Activated CD8-positive, alpha-beta memory T cell treated with anti-CD3 and anti-CD28 coated beads for 24 hours (primary cell): Measurements from ENCODE around the gene ELAC1.
A peak's percentile ranks its signal among the peaks of the same experiment; 100 is the strongest.
"Not testable (repeated sequence)": the region's sequence is repeated elsewhere in the genome, so short reads cannot be mapped to it uniquely, and the experiment has no call there.

Source experiments
- DNase-seq: peaks from one replicate; pipeline ENCODE4 v3.0.0-alpha.2; 2020

ELAC1 gene, protein sequence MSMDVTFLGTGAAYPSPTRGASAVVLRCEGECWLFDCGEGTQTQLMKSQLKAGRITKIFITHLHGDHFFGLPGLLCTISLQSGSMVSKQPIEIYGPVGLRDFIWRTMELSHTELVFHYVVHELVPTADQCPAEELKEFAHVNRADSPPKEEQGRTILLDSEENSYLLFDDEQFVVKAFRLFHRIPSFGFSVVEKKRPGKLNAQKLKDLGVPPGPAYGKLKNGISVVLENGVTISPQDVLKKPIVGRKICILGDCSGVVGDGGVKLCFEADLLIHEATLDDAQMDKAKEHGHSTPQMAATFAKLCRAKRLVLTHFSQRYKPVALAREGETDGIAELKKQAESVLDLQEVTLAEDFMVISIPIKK

DNA sequence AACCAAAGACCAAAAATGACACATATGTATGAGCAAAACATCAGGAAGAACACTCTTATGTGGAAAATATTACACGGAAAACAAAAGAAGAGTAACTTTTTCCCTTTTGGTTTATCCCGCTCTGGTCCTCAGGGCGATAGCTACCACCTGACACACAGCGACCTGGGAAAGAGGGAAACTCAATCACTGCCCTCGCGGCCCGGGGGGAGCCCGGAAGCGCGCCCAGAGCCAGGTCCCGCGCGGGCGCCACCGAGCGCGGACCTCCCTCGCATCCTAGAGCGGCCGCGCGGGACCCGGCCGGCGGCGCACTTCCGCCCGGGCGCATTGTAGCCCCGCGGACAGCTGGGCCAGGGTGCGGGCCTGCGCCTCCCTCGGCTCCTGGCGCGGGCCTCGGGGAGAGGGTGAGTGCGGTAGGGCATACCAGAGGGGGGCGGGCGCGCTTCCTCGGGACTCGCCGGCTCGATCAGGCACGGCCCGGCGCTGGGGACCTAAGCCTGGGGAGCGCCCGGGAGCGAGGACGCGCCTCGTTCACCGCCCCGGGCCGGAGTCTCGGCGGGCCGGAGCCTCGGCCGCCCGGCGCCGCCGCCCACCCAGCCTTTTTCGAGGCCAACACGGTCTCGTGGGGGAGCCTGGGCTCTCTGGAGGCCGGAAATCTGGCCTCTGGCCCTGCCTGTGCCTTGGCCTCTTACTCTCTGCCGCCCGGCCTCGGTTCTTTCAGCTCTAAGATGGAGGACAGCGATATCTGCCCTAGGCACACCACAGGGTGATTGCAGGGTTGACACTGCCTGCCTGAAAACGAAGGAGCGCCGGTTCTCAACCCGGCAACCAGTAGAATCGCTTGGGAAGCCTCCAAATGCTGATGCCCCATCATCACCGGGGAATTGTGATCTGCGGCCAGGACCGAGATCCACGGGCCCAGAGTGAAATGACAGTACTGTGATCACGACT is at the start of gene ELAC1:
TSS of gene ELAC1 (plus strand) at position 327 of the 948 bp plus-strand sequence. CDS start 6,365 bp downstream, outside the sequence.
- DNase-seq, result peak; percentile 86

DNA sequence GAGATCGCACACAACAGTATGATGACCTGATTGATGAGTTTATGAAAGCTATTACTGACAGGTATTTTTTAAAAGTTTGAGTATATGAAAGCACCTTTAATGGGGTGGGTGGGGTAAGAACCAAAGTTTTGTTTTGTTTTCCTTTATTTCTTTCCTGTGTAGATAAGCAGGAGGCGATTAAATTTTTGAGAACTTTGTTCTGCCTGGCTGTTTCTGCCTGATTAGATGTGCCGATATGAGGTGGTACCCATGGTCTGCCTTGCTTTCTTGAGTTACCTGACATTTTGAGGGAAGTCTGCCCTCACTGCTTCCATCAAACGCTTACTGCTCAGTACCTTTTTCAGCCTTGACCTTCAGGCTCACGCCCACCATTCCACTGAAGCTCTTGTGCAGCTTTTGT is 49.7 kb upstream of the ELAC1 start:
- DNase-seq, result no peak

DNA sequence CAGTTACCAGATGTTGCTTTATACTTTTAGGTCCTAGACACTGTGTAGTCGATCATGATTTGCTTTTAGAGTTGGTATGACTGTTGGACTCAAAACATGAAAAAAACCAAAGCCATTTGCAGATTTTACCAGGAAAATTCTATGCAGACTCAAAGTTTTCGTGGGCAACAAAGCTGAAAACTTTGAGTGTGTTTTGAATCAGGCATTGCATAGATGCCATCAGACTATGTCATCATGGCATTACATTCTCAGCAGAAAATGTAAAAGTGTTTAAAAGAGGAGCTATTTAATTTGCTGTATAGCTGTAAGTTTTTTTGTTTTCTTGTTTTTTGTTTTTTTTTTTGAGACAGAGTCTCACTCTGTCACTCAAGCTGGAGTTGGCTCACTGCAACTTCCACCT is 43.5 kb upstream of the ELAC1 start:
- DNase-seq, result no peak

DNA sequence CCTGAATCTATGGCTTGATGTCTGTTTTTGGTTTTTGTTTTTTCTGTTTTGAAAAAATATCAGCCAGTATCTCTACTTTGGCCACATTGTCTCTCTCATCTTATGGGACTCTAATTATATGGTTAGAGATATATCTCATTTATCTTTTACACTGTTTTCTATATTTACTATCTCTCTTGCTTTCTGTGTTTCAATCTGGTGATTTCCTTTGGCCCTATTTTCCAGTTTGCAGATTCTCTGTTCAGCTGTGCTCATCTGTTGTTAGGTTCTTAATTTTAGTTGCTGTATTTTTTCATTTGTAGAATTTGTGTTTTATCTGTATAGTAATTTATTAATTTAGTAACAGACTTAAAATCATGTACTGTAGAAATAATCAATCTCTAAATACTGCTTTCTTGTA is 41.3 kb upstream of the ELAC1 start:
- no peak for DNase-seq

- DNase-seq, result no peak
Measured at GRCh38 chr18:50928551-50928950, 39.3 kb upstream of the ELAC1 start.

DNA sequence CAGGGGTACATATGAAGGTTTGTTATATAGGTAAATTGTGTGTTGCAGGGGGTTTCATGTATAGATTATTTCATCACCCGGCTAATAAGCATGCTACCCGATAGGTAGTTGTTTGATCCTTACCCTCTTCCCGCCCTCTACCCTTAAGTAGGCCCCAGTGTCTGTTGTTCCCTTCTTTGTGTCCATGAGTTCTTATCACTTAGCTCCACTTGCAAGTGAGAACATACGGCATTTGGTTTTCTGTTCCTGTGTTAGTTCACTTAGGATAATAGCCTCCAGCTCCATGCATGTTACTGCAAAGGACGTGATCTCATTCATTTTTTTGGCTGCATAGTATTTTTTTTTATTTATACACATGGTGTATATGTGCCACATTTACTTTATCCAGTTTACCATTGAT is 34.2 kb upstream of the ELAC1 start:
- no peak for DNase-seq

DNA sequence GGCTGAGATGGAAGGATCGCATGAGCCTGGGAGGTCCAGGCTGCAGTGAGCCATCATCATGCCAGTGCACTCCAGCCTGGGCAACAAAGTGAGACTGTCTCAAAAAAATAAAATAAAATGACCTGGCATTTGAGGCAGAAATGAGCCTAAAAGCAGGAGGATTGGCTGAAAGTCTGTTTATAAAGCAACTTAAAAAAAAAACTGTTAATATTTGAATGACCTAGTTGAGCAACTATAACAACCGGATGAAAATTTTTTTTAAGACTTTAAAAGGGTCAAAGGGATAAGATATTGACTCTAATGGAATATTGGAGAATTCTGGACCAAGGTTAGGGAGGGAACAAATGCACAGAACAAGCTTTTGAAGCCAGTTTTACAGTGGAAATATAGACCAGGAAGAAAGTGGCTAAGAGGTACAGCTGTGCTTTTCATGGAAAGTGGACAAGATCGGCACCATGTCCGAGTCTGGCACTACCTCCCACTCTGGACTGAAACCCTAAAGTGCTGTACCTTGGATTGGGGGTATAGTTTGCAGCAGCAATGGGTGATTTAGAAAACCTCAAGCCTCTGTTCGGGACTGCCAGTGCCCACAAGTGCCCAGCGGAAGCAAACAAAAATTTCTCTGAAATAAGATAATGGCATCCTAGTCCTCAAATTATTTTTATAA is 33.2 kb upstream of the ELAC1 start:
- DNase-seq, result no peak

- no peak for DNase-seq
Measured at GRCh38 chr18:50935493-50936191, 32.2 kb upstream of the ELAC1 start.

DNA sequence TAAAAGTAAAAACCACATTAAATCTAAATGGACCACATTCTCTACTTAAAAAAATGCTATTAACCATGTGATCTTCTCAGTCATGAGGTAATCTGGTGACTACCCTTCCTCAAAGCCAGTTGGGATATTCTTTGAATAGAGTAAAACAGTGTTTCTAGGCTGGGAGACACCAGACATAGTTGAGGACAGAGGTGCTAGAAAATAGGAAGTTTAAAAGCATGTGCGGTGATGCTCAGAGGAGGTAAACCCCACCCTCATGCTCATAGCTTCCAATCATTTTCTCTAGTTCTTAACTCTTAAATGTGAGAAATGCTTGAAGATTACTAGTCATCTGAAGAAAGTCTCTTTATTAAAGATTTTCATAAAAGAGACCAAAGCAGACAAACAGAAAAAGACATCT is 30.7 kb upstream of the ELAC1 start:
- DNase-seq, result no peak

GRCh38 chr18:50938912-50939311 is 28.9 kb upstream of the ELAC1 start:
- DNase-seq, result no peak

DNA sequence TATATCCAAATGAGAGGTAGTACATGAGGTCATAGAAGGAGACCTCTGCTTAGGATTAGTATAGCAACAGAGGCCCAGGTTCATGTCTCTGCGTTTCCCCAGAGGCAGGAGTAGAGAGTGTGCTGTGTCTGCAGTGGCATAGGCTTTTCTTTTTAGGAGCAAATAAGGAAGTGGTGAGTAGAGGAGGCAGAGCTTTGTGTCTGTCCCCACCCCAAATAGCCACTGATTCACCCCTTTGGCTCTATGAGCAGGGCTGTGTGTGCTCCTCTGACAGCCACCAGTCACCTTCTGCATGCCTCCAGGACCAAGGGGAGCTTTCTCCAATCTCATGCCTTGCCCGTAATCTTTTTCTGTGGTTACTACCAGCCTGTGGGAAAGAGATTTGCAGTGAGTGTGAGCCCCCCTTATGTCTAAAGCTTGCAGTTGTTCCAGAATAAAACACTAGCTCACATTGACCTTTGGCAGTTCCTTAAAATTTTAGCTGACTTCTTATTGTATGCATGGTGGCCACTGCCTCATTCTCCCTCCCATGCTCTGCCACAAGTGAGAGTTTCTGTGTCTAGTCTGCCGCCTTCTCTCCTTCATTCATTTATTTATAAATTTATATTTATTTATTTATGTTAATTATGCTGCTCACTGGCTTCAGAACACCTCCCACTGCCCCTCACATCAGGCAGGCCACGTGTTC is 23.5 kb upstream of the ELAC1 start:
- DNase-seq, result no peak

DNA sequence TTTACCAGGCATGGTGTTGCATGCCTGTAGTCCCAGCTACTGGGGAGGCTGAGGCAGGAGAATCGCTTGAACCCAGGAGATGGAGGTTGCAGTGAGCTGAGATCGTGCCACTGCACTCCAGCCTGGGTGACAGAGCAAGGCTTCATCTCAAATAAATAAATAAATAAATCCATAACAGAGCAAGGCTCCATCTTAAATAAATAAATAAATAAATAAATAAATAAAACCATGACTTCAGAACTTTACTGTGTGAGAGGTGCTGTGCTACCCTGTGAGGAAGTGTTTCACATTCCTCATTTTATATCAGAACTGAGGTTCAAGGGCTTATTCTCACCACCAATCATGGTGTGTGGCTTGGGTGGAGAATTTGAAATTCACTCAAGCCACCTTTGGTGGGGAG is 21.9 kb upstream of the ELAC1 start:
- not testable (repeated sequence) for DNase-seq

DNA sequence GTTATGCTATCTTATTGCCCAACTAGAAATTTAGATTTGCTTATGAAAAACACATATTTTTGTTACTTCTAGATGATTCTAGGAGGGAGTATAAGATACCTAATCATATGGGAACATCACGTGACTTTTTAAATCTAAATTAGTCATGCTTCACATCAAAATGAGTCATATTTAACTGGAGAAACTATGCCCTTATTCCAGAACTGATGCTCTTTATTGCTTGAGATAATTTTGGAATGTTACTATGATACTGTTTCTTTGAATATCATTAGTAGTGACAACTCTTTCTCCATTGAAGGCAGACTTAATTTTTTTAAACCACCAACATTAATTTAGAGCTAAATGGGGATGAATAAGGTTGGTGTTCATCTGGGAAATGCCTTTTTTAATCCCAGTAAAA is 19.9 kb upstream of the ELAC1 start:
- DNase-seq, result no peak

GRCh38 chr18:50949185-50949584 is 18.7 kb upstream of the ELAC1 start:
- no peak for DNase-seq

GRCh38 chr18:50950626-50951025 is 17.2 kb upstream of the ELAC1 start:
- no peak for DNase-seq

GRCh38 chr18:50953822-50954221 is 14.0 kb upstream of the ELAC1 start:
- DNase-seq, result no peak

GRCh38 chr18:50955253-50955652 is 12.6 kb upstream of the ELAC1 start:
- no peak for DNase-seq

DNA sequence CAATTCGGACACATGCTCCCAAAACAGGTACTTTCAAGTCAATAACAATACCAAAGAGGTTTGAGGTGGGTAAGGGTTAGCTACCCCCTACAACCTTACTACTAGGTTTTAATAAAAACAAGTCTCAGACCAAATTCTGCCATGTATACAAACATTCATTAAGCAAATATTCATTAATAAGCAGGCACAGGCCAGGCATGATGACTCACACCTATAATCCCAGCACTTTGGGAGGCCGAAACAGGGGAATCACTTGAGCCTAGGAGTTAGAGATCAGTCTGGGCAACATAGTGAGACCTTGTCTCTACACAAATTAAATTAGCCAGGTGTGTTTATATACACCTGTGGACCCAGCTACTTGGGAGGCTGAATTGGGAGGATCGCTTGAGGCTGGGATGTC is 11.7 kb upstream of the ELAC1 start:
- no peak for DNase-seq

DNA sequence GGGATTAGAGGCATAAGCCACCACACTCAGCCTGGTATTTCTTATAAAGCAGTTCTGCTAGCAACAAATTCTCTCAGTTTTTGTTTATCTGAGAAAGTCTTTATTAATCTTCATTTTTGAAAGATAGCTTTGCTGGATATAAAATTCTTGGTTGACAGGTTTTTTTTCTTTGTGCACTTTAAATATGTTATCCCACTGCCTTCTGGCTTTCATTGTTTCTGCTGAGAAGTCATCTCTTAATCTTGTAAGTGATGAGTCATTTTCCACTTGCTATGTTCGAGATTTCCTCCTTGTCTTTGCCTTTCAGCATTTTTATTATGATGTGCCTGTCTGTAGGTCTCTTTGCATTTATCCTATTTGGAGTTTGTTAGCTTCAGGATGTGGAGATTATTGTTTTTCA is 5.9 kb upstream of the ELAC1 start:
- DNase-seq, result no peak

GRCh38 chr18:50969448-50969847 is 1.6 kb downstream of the ELAC1 start:
- DNase-seq, result no peak

GRCh38 chr18:50970006-50970405 is 2.2 kb downstream of the ELAC1 start:
- no peak for DNase-seq

GRCh38 chr18:50972404-50972803 is 4.6 kb downstream of the ELAC1 start:
- DNase-seq, result not testable (repeated sequence)
